Neural progenitor cell (in vitro differentiated cells): ENCODE results near the gene OR51S1. TPM values are rescaled to one million over a fixed set of nuclear protein-coding genes. Genes with fewer than 3 reads are reported as not detected.

Source experiments
- DNase-seq: peaks from one replicate; pipeline ENCODE4 v3.0.0-alpha.2; 2016; ENCODE audit warnings: low spot score
- H2AFZ ChIP-seq: fragments of 200-600 bp; sonication (generic); replicated peaks from 2 replicates; pipeline ENCODE4 v1.6.1; 2016; ENCODE audit warnings: antibody characterized with exemption
- H3F3A ChIP-seq: fragments of 200-600 bp; sonication (generic); 2 replicates; pipeline ENCODE4 v1.6.1; 2016; ENCODE audit warnings: antibody characterized with exemption, low read depth
- H3K27ac ChIP-seq: fragments of 200-600 bp; sonication (generic); 2 replicates; pipeline ENCODE4 v1.5.1; 2016; ENCODE audit warnings: mild to moderate bottlenecking
- H3K27me3 ChIP-seq: fragments of 200-600 bp; sonication (generic); 2 replicates; pipeline ENCODE4 v1.6.1; 2016; ENCODE audit warnings: mild to moderate bottlenecking, moderate library complexity
- H3K36me3 ChIP-seq: fragments of 200-600 bp; sonication (generic); 2 replicates; pipeline ENCODE4 v1.5.1; 2016
- H3K4me1 ChIP-seq: fragments of 200-600 bp; sonication (generic); 2 replicates; pipeline ENCODE4 v1.6.1; 2016; ENCODE audit warnings: mixed run types
- H3K4me2 ChIP-seq: fragments of 200-600 bp; sonication (generic); 2 replicates; pipeline ENCODE4 v1.6.1; 2016
- H3K4me3 ChIP-seq: fragments of 200-600 bp; sonication (generic); 2 replicates; pipeline ENCODE4 v1.5.1; 2016
- H3K79me2 ChIP-seq: fragments of 200-600 bp; sonication (generic); 2 replicates; pipeline ENCODE4 v1.6.1; 2016; ENCODE audit warnings: low read depth
- H3K9ac ChIP-seq: fragments of 200-600 bp; sonication (generic); 2 replicates; pipeline ENCODE4 v1.6.1; 2016
- H3K9me3 ChIP-seq: fragments of 200-600 bp; sonication (generic); 2 replicates; pipeline ENCODE4 v1.5.1; 2016; ENCODE audit warnings: low read depth
- H4K20me1 ChIP-seq: fragments of 200-600 bp; sonication (generic); 2 replicates; pipeline ENCODE4 v1.6.1; 2016; ENCODE audit warnings: low read depth
- H3K27ac Mint-ChIP-seq: 3 replicates; pipeline ENCODE4 v1.8.0; 2021; ENCODE audit warnings: mixed read lengths
- H3K27me3 Mint-ChIP-seq: 2 replicates; pipeline ENCODE4 v1.8.0; 2022; ENCODE audit warnings: low read depth, mild to moderate bottlenecking, inconsistent platforms, moderate library complexity, mixed read lengths; ENCODE audit not compliant: insufficient read depth
- H3K36me3 Mint-ChIP-seq: 3 replicates; pipeline ENCODE4 v1.8.0; 2021; ENCODE audit warnings: mixed read lengths
- H3K4me1 Mint-ChIP-seq: 3 replicates; pipeline ENCODE4 v1.8.0; 2021; ENCODE audit warnings: mixed read lengths
- H3K4me3 Mint-ChIP-seq: 3 replicates; pipeline ENCODE4 v1.8.0; 2021; ENCODE audit warnings: mild to moderate bottlenecking, moderate library complexity, mixed read lengths
- H3K9me3 Mint-ChIP-seq: 3 replicates; pipeline ENCODE4 v1.8.0; 2020; ENCODE audit warnings: mixed read lengths
- EZH2 ChIP-seq: fragments of 200-600 bp; sonication (generic); IDR thresholded peaks from 2 replicates; pipeline ENCODE4 v1.6.1; 2017; ENCODE audit warnings: antibody characterized with exemption, mild to moderate bottlenecking, moderate library complexity
- EZH2phosphoT487 ChIP-seq: fragments of 200-600 bp; sonication (generic); IDR thresholded peaks from 2 replicates; pipeline ENCODE4 v1.6.1; 2017; ENCODE audit warnings: antibody characterized with exemption
- total RNA-seq: library from RNA; depleted of rRNA; stranded (reverse); fragments of >200 nt; gene quantifications from 2 replicates; pipeline ENCODE4 v1.2.3, GENCODE V29; 2015; ENCODE audit warnings: low replicate concordance
- TF ChIP-seq, protein P1 (sequence below): fragments of 200-600 bp; sonication (generic); IDR thresholded peaks from 2 replicates; pipeline ENCODE4 v1.5.1; 2017; ENCODE audit warnings: antibody characterized with exemption, mild to moderate bottlenecking

Gene OR51S1
- total RNA-seq, 1 donor from 2014 or later: not detected

DNA sequence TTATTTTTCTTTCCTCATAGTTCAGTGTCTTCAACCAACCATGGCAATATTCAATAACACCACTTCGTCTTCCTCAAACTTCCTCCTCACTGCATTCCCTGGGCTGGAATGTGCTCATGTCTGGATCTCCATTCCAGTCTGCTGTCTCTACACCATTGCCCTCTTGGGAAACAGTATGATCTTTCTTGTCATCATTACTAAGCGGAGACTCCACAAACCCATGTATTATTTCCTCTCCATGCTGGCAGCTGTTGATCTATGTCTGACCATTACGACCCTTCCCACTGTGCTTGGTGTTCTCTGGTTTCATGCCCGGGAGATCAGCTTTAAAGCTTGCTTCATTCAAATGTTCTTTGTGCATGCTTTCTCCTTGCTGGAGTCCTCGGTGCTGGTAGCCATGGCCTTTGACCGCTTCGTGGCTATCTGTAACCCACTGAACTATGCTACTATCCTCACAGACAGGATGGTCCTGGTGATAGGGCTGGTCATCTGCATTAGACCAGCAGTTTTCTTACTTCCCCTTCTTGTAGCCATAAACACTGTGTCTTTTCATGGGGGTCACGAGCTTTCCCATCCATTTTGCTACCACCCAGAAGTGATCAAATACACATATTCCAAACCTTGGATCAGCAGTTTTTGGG is 33.0 kb upstream of the OR51S1 start, which contains the start of gene OR51T1:
TSS of gene OR51T1 (plus strand) at position 41 of the 641 bp plus-strand sequence. CDS start at position 41, 0 bp downstream.
- H3K9me3 Mint-ChIP-seq: no peaks in the 10 kb centered on the region
- Histone ChIP-seq H3K36me3 (peaks cover 2% of the 10 kb centered on the region), H3K4me1 (no peaks in the 10 kb centered on the region), H3F3A (no peaks in the 10 kb centered on the region), H4K20me1 (no peaks in the 10 kb centered on the region), H3K27me3 (no peaks in the 10 kb centered on the region), H2AFZ (no peak within 1 kb of the TSS), H3K4me2 (no peak within 1 kb of the TSS), H3K79me2 (no peaks in the 10 kb centered on the region), H3K27ac (no peak within 1 kb of the TSS), H3K9me3 (no peaks in the 10 kb centered on the region), H3K9ac (no peak within 1 kb of the TSS), H3K4me3 (no peak within 1 kb of the TSS)
- H3K27me3 Mint-ChIP-seq: peaks cover 3% of the 10 kb centered on the region
- peaks cover 10% of the 10 kb centered on the region for H3K4me1 Mint-ChIP-seq
- H3K4me3 Mint-ChIP-seq: no peak within 1 kb of the TSS
- H3K27ac Mint-ChIP-seq: no peak within 1 kb of the TSS
- DNase-seq: no peak
- no peaks in the 10 kb centered on the region for H3K36me3 Mint-ChIP-seq
- TF ChIP-seq EZH2 (no peak), EZH2phosphoT487 (no peak)
- TF ChIP-seq, protein P1, sequence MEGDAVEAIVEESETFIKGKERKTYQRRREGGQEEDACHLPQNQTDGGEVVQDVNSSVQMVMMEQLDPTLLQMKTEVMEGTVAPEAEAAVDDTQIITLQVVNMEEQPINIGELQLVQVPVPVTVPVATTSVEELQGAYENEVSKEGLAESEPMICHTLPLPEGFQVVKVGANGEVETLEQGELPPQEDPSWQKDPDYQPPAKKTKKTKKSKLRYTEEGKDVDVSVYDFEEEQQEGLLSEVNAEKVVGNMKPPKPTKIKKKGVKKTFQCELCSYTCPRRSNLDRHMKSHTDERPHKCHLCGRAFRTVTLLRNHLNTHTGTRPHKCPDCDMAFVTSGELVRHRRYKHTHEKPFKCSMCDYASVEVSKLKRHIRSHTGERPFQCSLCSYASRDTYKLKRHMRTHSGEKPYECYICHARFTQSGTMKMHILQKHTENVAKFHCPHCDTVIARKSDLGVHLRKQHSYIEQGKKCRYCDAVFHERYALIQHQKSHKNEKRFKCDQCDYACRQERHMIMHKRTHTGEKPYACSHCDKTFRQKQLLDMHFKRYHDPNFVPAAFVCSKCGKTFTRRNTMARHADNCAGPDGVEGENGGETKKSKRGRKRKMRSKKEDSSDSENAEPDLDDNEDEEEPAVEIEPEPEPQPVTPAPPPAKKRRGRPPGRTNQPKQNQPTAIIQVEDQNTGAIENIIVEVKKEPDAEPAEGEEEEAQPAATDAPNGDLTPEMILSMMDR: no peak

DNA sequence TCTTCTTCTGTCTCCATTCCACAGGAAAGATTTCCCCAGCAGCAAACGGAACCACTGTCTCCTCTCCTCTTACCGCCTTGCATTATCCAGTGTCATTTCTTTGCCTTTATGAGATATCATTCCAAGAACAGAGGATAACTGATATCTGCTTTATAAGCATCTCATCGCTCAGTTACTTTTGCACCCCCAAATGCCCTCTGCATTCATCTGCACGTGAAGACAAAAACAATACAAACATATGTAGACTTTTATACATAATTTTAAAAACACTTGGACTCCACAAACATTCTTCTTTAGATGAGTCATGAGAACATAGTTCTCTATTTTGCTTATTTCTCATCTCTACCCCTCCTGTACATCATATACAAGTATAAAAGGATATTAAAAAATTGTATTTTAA is 32.2 kb upstream of the OR51S1 start:
- no peaks in the 10 kb centered on the region for H3K36me3 Mint-ChIP-seq
- no peak overlapping the region for H3K27ac ChIP-seq
- H3F3A ChIP-seq: no peaks in the 10 kb centered on the region
- peaks cover 10% of the 10 kb centered on the region for H3K4me1 Mint-ChIP-seq
- H3K4me2 ChIP-seq: no peak overlapping the region
- no peak overlapping the region for H3K27ac Mint-ChIP-seq
- H3K9ac ChIP-seq: no peak overlapping the region
- H3K9me3 Mint-ChIP-seq: no peaks in the 10 kb centered on the region
- H3K4me1 ChIP-seq: no peaks in the 10 kb centered on the region
- no peak overlapping the region for H2AFZ ChIP-seq
- H4K20me1 ChIP-seq: no peaks in the 10 kb centered on the region
- H3K36me3 ChIP-seq: peaks cover 2% of the 10 kb centered on the region
- TF ChIP-seq, protein P1: no peak
- TF ChIP-seq EZH2: no peak
- TF ChIP-seq EZH2phosphoT487: no peak
- H3K27me3 Mint-ChIP-seq: peaks cover 4% of the 10 kb centered on the region
- no peak for DNase-seq
- H3K79me2 ChIP-seq: no peaks in the 10 kb centered on the region
- H3K4me3 ChIP-seq: no peak overlapping the region
- H3K27me3 ChIP-seq: no peaks in the 10 kb centered on the region
- H3K4me3 Mint-ChIP-seq: no peak overlapping the region
- H3K9me3 ChIP-seq: no peaks in the 10 kb centered on the region

DNA sequence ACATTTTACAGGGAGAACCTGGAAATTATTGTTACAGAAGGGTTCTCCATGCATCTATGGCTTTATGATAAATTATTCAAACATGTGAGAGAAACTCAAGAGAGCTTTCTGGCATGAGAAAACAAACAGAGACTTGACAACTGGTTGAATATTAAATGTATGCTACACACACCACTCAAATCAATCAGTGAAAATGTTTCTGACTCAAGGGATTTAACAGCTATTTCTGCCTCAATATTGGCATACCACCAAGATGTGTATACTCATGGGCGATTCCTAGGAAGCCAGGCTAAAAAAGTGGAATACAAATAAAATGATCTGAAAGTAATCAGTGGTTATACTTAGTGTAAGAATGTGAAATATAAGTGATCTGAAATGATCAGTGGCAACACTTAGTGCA is 16.8 kb upstream of the OR51S1 start:
- Histone ChIP-seq H3K79me2 (no peaks in the 10 kb centered on the region), H2AFZ (no peak overlapping the region), H4K20me1 (no peaks in the 10 kb centered on the region), H3K4me3 (no peak overlapping the region), H3K36me3 (no peaks in the 10 kb centered on the region), H3K4me1 (peaks cover 8% of the 10 kb centered on the region), H3K9ac (no peak overlapping the region), H3F3A (peaks cover 9% of the 10 kb centered on the region), H3K4me2 (no peak overlapping the region), H3K27me3 (no peaks in the 10 kb centered on the region), H3K27ac (no peak overlapping the region), H3K9me3 (no peaks in the 10 kb centered on the region)
- Mint-ChIP-seq H3K9me3 (peaks cover 3% of the 10 kb centered on the region), H3K27ac (no peak overlapping the region), H3K27me3 (no peaks in the 10 kb centered on the region), H3K36me3 (no peaks in the 10 kb centered on the region), H3K4me3 (no peak overlapping the region), H3K4me1 (no peaks in the 10 kb centered on the region)
- no peak for TF ChIP-seq EZH2
- TF ChIP-seq, protein P1: no peak
- no peak for TF ChIP-seq EZH2phosphoT487
- DNase-seq: no peak
